DND-41 (cell line): ENCODE results near the gene VCAN.
A peak's percentile ranks its signal among the peaks of the same experiment; 100 is the strongest.

Experiments used
- ATAC-seq: fragments of 200-7000 bp; cut with Tn5 transposase; 3 replicates; pipeline ENCODE4 v1.9.1; 2021; ENCODE audit warnings: low read depth; ENCODE audit not compliant: insufficient read depth
- DNase-seq: peaks from one replicate; pipeline ENCODE4 v3.0.0-alpha.2; 2020
- H2AFZ ChIP-seq: 2 replicates; pipeline ENCODE4 v1.6.0; 2012; ENCODE audit warnings: low read depth, low read length
- H3K27ac ChIP-seq: 2 replicates; pipeline ENCODE4 v1.5.1; 2012; ENCODE audit warnings: low read length, inconsistent platforms
- H3K27me3 ChIP-seq: fragments of 200-600 bp; sonication (generic); 2 replicates; pipeline ENCODE4 v1.6.0; 2012; ENCODE audit warnings: low read length, mild to moderate bottlenecking, inconsistent platforms; ENCODE audit not compliant: insufficient read depth, poor library complexity
- H3K36me3 ChIP-seq: 2 replicates; pipeline ENCODE4 v1.5.1; 2012; ENCODE audit warnings: low read length, inconsistent platforms; ENCODE audit not compliant: insufficient read depth
- H3K4me1 ChIP-seq: 2 replicates; pipeline ENCODE4 v1.5.1; 2012; ENCODE audit warnings: mild to moderate bottlenecking, low read length; ENCODE audit not compliant: insufficient read depth
- H3K4me2 ChIP-seq: 2 replicates; pipeline ENCODE4 v1.6.0; 2012; ENCODE audit warnings: mild to moderate bottlenecking, moderate library complexity, low read length, inconsistent platforms; ENCODE audit not compliant: insufficient read depth
- H3K4me3 ChIP-seq, 2 experiments: fragments of 200-600 bp in 1 of 2; shearing (Covaris generic) in 1 of 2; 2 replicates each; pipeline ENCODE4 v1.5.1; 2012 to 2016; ENCODE audit warnings: inconsistent platforms in 2 of 2, low read length in 2 of 2, mild to moderate bottlenecking in 2 of 2, low read depth in 1 of 2, moderate library complexity in 1 of 2
- H3K79me2 ChIP-seq: 2 replicates; pipeline ENCODE4 v1.6.0; 2012; ENCODE audit warnings: low read length, inconsistent platforms; ENCODE audit not compliant: insufficient read depth
- H3K9ac ChIP-seq: 2 replicates; pipeline ENCODE4 v1.6.0; 2012; ENCODE audit warnings: low read depth, mild to moderate bottlenecking, inconsistent platforms, low read length, moderate library complexity
- H3K9me3 ChIP-seq: 2 replicates; pipeline ENCODE4 v1.5.1; 2012; ENCODE audit warnings: low read length, moderate library complexity, mild to moderate bottlenecking, inconsistent platforms; ENCODE audit not compliant: insufficient read depth, severe bottlenecking
- H4K20me1 ChIP-seq: 2 replicates; pipeline ENCODE4 v1.6.0; 2012; ENCODE audit warnings: low read length; ENCODE audit not compliant: insufficient read depth
- CTCF ChIP-seq: IDR thresholded peaks from 2 replicates; pipeline ENCODE4 v1.5.1; 2012; ENCODE audit warnings: borderline replicate concordance, low read length, moderate library complexity, mild to moderate bottlenecking; ENCODE audit not compliant: poor library complexity, severe bottlenecking; ENCODE audit errors: extremely low read depth
- EZH2 ChIP-seq: IDR thresholded peaks from 3 replicates; pipeline ENCODE4 v1.6.1; 2012; ENCODE audit warnings: borderline replicate concordance, low read depth, mild to moderate bottlenecking, moderate library complexity, low read length, inconsistent platforms; ENCODE audit not compliant: severe bottlenecking

VCAN gene

GRCh38 chr5:83517072-83517687, 45.6 kb downstream of the VCAN start:
- Histone ChIP-seq H2AFZ (no peak overlapping the region), H3K4me1 (peaks cover 14% of the 10 kb centered on the region; the same call in 1 of the 2 replicates), H3K79me2 (no peaks in the 10 kb centered on the region), H3K4me3 (no peak overlapping the region), H3K36me3 (no peaks in the 10 kb centered on the region), H3K4me2 (no peak overlapping the region), H3K9ac (no peak overlapping the region), H3K9me3 (no peaks in the 10 kb centered on the region), H4K20me1 (no peaks in the 10 kb centered on the region), H3K27ac (no peak overlapping the region), H3K27me3 (no peaks in the 10 kb centered on the region)
- ATAC-seq (no peak), DNase-seq (no peak)
- no peak for TF ChIP-seq EZH2
- no peak for TF ChIP-seq CTCF

GRCh38 chr5:83517688-83518085, 46.1 kb downstream of the VCAN start:
- Histone ChIP-seq H3K4me3 (no peak overlapping the region), H2AFZ (no peak overlapping the region), H3K9ac (no peak overlapping the region), H4K20me1 (no peaks in the 10 kb centered on the region), H3K27me3 (no peaks in the 10 kb centered on the region), H3K79me2 (no peaks in the 10 kb centered on the region), H3K9me3 (no peaks in the 10 kb centered on the region), H3K36me3 (no peaks in the 10 kb centered on the region), H3K27ac (no peak overlapping the region), H3K4me1 (peaks cover 14% of the 10 kb centered on the region; the same call in 1 of the 2 replicates), H3K4me2 (no peak overlapping the region)
- DNase-seq (no peak), ATAC-seq (no peak)
- no peak for TF ChIP-seq CTCF

GRCh38 chr5:83518319-83519061, 46.9 kb downstream of the VCAN start:
- no peak overlapping the region for H3K27ac ChIP-seq
- no peak overlapping the region for H3K4me3 ChIP-seq
- H3K4me2 ChIP-seq = no peak overlapping the region
- TF ChIP-seq CTCF = no peak
- no peak for TF ChIP-seq EZH2
- H2AFZ ChIP-seq = peak overlapping the region; percentile 8; the same call in 1 of the 2 replicates
- no peaks in the 10 kb centered on the region for H3K36me3 ChIP-seq
- H3K79me2 ChIP-seq = no peaks in the 10 kb centered on the region
- no peaks in the 10 kb centered on the region for H3K9me3 ChIP-seq
- ATAC-seq = peak; percentile 48; the same call in 2 of the 3 replicates
- no peaks in the 10 kb centered on the region for H4K20me1 ChIP-seq
- H3K27me3 ChIP-seq = no peaks in the 10 kb centered on the region
- no peak for DNase-seq
- H3K4me1 ChIP-seq = peaks cover 14% of the 10 kb centered on the region; the same call in 1 of the 2 replicates
- no peak overlapping the region for H3K9ac ChIP-seq
